Effector memory CD8-positive, alpha-beta T cell (primary cell): Measurements from ENCODE around the gene SRPRB.

ENCODE experiments used
- ATAC-seq: fragments of 150-1000 bp; cut with Tn5 transposase; replicated peaks from 2 replicates; pipeline ENCODE4 v1.10.0; 2021; ENCODE audit warnings: mild to moderate bottlenecking, moderate library complexity
- DNase-seq, 3 experiments: peaks; one replicate each; pipeline ENCODE4 v3.0.0; 2021
- H3K27ac Mint-ChIP-seq, 2 donors: one replicate each; pipeline ENCODE4 v1.8.0; 2022; ENCODE audit warnings: mild to moderate bottlenecking in 2 of 2, mixed read lengths in 2 of 2, moderate library complexity in 2 of 2
- H3K27me3 Mint-ChIP-seq, 2 donors: one replicate each; pipeline ENCODE4 v1.8.0; 2022; ENCODE audit warnings: mixed read lengths in 2 of 2
- H3K36me3 Mint-ChIP-seq: one replicate; pipeline ENCODE4 v1.8.0; 2022; ENCODE audit warnings: mild to moderate bottlenecking, moderate library complexity, mixed read lengths; ENCODE audit not compliant: insufficient read depth
- H3K4me1 Mint-ChIP-seq, 2 donors: one replicate each; pipeline ENCODE4 v1.8.0; 2022; ENCODE audit warnings: low read depth in 2 of 2, mixed read lengths in 2 of 2
- H3K4me3 Mint-ChIP-seq, 2 donors: one replicate each; pipeline ENCODE4 v1.8.0; 2022; ENCODE audit warnings: mild to moderate bottlenecking in 2 of 2, mixed read lengths in 2 of 2, moderate library complexity in 2 of 2
- H3K9me3 Mint-ChIP-seq, 2 donors: one replicate each; pipeline ENCODE4 v1.8.0; 2022; ENCODE audit warnings: mixed read lengths in 2 of 2

The SRPRB gene

GRCh38 chr3:133835961-133836360, 30.3 kb downstream of the SRPRB start:
- no peak for ATAC-seq

GRCh38 chr3:133836497-133837158, 31.0 kb downstream of the SRPRB start:
- H3K27ac Mint-ChIP-seq: no peak overlapping the region
- H3K4me1 Mint-ChIP-seq: no peaks in the 10 kb centered on the region
- peaks cover 11% of the 10 kb centered on the region for H3K36me3 Mint-ChIP-seq
- no peak overlapping the region for H3K4me3 Mint-ChIP-seq
- ATAC-seq (no peak), DNase-seq (no peak)
- no peaks in the 10 kb centered on the region for H3K9me3 Mint-ChIP-seq
- H3K27me3 Mint-ChIP-seq: peaks cover 12 to 14% of the 10 kb centered on the region in 2 donors

More at GRCh38 chr3:133835961-133836360, 30.3 kb downstream of the SRPRB start:
- Mint-ChIP-seq H3K9me3 (no peaks in the 10 kb centered on the region), H3K27me3 (peaks cover 12 to 14% of the 10 kb centered on the region in 2 donors), H3K27ac (no peak overlapping the region), H3K4me1 (no peaks in the 10 kb centered on the region), H3K4me3 (no peak overlapping the region), H3K36me3 (peaks cover 11% of the 10 kb centered on the region)
- DNase-seq: no peak

- peaks cover 0 to 3% of the 10 kb centered on the region in 2 donors for H3K4me1 Mint-ChIP-seq
- H3K27ac Mint-ChIP-seq: no peak overlapping the region
- peaks cover 18 to 21% of the 10 kb centered on the region in 2 donors for H3K27me3 Mint-ChIP-seq
- peaks cover 11% of the 10 kb centered on the region for H3K36me3 Mint-ChIP-seq
- DNase-seq (no peak), ATAC-seq (no peak)
- no peaks in the 10 kb centered on the region for H3K9me3 Mint-ChIP-seq
- H3K4me3 Mint-ChIP-seq: no peak overlapping the region
Observed at GRCh38 chr3:133837487-133838295, 32.1 kb downstream of the SRPRB start.

GRCh38 chr3:133838296-133838789, 32.7 kb downstream of the SRPRB start:
- no peak for ATAC-seq
- no peak overlapping the region for H3K27ac Mint-ChIP-seq

GRCh38 chr3:133838916-133839800, 33.5 kb downstream of the SRPRB start:
- no peak for DNase-seq
- Mint-ChIP-seq H3K4me3 (no peak overlapping the region), H3K27ac (no peak overlapping the region), H3K27me3 (peaks cover 15 to 21% of the 10 kb centered on the region in 2 donors), H3K9me3 (no peaks in the 10 kb centered on the region), H3K36me3 (peaks cover 11% of the 10 kb centered on the region), H3K4me1 (peaks cover 0 to 4% of the 10 kb centered on the region in 2 donors)
- no peak for ATAC-seq

More at GRCh38 chr3:133838296-133838789, 32.7 kb downstream of the SRPRB start:
- peaks cover 18 to 21% of the 10 kb centered on the region in 2 donors for H3K27me3 Mint-ChIP-seq
- no peak overlapping the region for H3K4me3 Mint-ChIP-seq
- H3K9me3 Mint-ChIP-seq: no peaks in the 10 kb centered on the region
- H3K36me3 Mint-ChIP-seq: peaks cover 11% of the 10 kb centered on the region
- H3K4me1 Mint-ChIP-seq: peaks cover 0 to 3% of the 10 kb centered on the region in 2 donors
- DNase-seq: no peak

- ATAC-seq (no peak), DNase-seq (no peak)
- peaks cover 18 to 21% of the 10 kb centered on the region in 2 donors for H3K27me3 Mint-ChIP-seq
- no peak overlapping the region for H3K27ac Mint-ChIP-seq
- H3K9me3 Mint-ChIP-seq: no peaks in the 10 kb centered on the region
- H3K36me3 Mint-ChIP-seq: peaks cover 11% of the 10 kb centered on the region
- H3K4me3 Mint-ChIP-seq: no peak overlapping the region
- peaks cover 0 to 6% of the 10 kb centered on the region in 2 donors for H3K4me1 Mint-ChIP-seq
Observed at GRCh38 chr3:133840055-133840737, 34.6 kb downstream of the SRPRB start.

- DNase-seq (no peak), ATAC-seq (no peak)
- Mint-ChIP-seq H3K36me3 (peaks cover 11% of the 10 kb centered on the region), H3K9me3 (no peaks in the 10 kb centered on the region), H3K27ac (no peak overlapping the region), H3K27me3 (peaks cover 18 to 21% of the 10 kb centered on the region in 2 donors), H3K4me3 (no peak overlapping the region), H3K4me1 (peaks cover 0 to 6% of the 10 kb centered on the region in 2 donors)
Observed at GRCh38 chr3:133840767-133841166, 35.2 kb downstream of the SRPRB start.

GRCh38 chr3:133841196-133841595, 35.6 kb downstream of the SRPRB start:
- DNase-seq: no peak
- Mint-ChIP-seq H3K27ac (no peak overlapping the region), H3K27me3 (peaks cover 18 to 21% of the 10 kb centered on the region in 2 donors), H3K4me1 (peaks cover 0 to 6% of the 10 kb centered on the region in 2 donors), H3K9me3 (no peaks in the 10 kb centered on the region), H3K36me3 (peaks cover 11% of the 10 kb centered on the region), H3K4me3 (no peak overlapping the region)
- ATAC-seq: no peak

- ATAC-seq: no peak
- no peak overlapping the region for H3K27ac Mint-ChIP-seq
- H3K4me1 Mint-ChIP-seq: peaks cover 0 to 6% of the 10 kb centered on the region in 2 donors
- peaks cover 18 to 21% of the 10 kb centered on the region in 2 donors for H3K27me3 Mint-ChIP-seq
- no peak for DNase-seq
- H3K4me3 Mint-ChIP-seq: no peak overlapping the region
- H3K9me3 Mint-ChIP-seq: no peaks in the 10 kb centered on the region
- peaks cover 6% of the 10 kb centered on the region for H3K36me3 Mint-ChIP-seq
Observed at GRCh38 chr3:133842158-133842557, 36.5 kb downstream of the SRPRB start.

- Mint-ChIP-seq H3K4me1 (peaks cover 0 to 6% of the 10 kb centered on the region in 2 donors), H3K4me3 (no peak overlapping the region), H3K9me3 (no peaks in the 10 kb centered on the region), H3K27ac (no peak overlapping the region), H3K36me3 (no peaks in the 10 kb centered on the region), H3K27me3 (peaks cover 21 to 25% of the 10 kb centered on the region in 2 donors)
- DNase-seq (no peak), ATAC-seq (no peak)
Observed at GRCh38 chr3:133843634-133844033, 38.0 kb downstream of the SRPRB start.

GRCh38 chr3:133845127-133845526, 39.5 kb downstream of the SRPRB start:
- DNase-seq: no peak
- H3K27me3 Mint-ChIP-seq: peaks cover 9 to 23% of the 10 kb centered on the region in 2 donors
- H3K36me3 Mint-ChIP-seq: no peaks in the 10 kb centered on the region
- H3K9me3 Mint-ChIP-seq: no peaks in the 10 kb centered on the region
- ATAC-seq: no peak
- H3K4me1 Mint-ChIP-seq: peaks cover 0 to 6% of the 10 kb centered on the region in 2 donors
- H3K27ac Mint-ChIP-seq: no peak overlapping the region
- no peak overlapping the region for H3K4me3 Mint-ChIP-seq

- no peak overlapping the region for H3K4me3 Mint-ChIP-seq
- ATAC-seq (no peak), DNase-seq (no peak)
- H3K27ac Mint-ChIP-seq: no peak overlapping the region
- H3K36me3 Mint-ChIP-seq: no peaks in the 10 kb centered on the region
- H3K9me3 Mint-ChIP-seq: no peaks in the 10 kb centered on the region
- peaks cover 0 to under 1% of the 10 kb centered on the region in 2 donors for H3K4me1 Mint-ChIP-seq
- H3K27me3 Mint-ChIP-seq: peaks cover 0 to 13% of the 10 kb centered on the region in 2 donors
Observed at GRCh38 chr3:133849346-133849745, 43.7 kb downstream of the SRPRB start.
